ENCODE results near the gene ZC3H12A. TPM values are rescaled to one million over a fixed set of nuclear protein-coding genes. Genes with fewer than 3 reads are reported as not detected.

Gene ZC3H12A
- polyA plus RNA-seq, 2 of the 4 experiments (the other 2 are of a cell fraction): 16.3 to 23.1 TPM

- H3K4me1 ChIP-seq: peaks cover 51% of the 10 kb centered on the region
- FAIRE-seq: no peak
- peak in 1 of 2 experiments; percentile 18 for DNase-seq (ENCODE audit: low read depth in 1 of 2, low spot score in 1 of 2)
- 37% methylated on average over 5 of the region's 7 CpGs for WGBS (ENCODE audit: missing lambda C conversion rate)
- POLR2A ChIA-PET: interaction anchor here (1.4 to 2.7 kb wide), 3 partner anchors 14 to 43 kb away, joined by 4 to 6 read pairs (median 4); partner anchors contain the start of gene MEAF6
- TF ChIP-seq POLR2A (IDR thresholded peaks at IDR 0.05; ENCODE audit: low read length) (peak; percentile 15; the same call in 1 of the 2 replicates), BCL3 (IDR thresholded peaks at IDR 0.05) (no peak), FOSB (CRISPR knock-in tag; IDR thresholded peaks at IDR 0.05) (0 out of 2 replicates have a peak, but pooled peaks have one; percentile 31), HOXB13 (CRISPR knock-in tag; IDR thresholded peaks at IDR 0.05; ENCODE audit: low read depth) (peak; percentile 39; the same call in 1 of the 2 replicates)
- H3K27ac ChIP-seq: peak overlapping the region; percentile 88 to 100
- peak overlapping the region; percentile 85 for H3K4me3 ChIP-seq
- ATAC-seq: no peak
- CTCF ChIA-PET: interaction anchor here (0.6 to 17.9 kb wide), 8 partner anchors 9 to 79 kb away, joined by 3 to 209 read pairs (median 4); partner anchors contain the start of gene MEAF6
- no peaks in the 10 kb centered on the region for H3K9me3 ChIP-seq
- peak overlapping the region; percentile 81 for H3K4me2 ChIP-seq
These were observed 2.1 kb upstream of the ZC3H12A start for GRCh38 chr1:37472281-37472680.

- no peak for TF ChIP-seq HDAC2 (IDR thresholded peaks at IDR 0.05)
- TF ChIP-seq JUNB (IDR thresholded peaks at IDR 0.05): no peak
- TF ChIP-seq HOXB13 (CRISPR knock-in tag; IDR thresholded peaks at IDR 0.05; ENCODE audit: low read depth): no peak
- WGBS (ENCODE audit: missing lambda C conversion rate): 33% methylated on average over 1 of the region's 1 CpG
- H3K4me2 ChIP-seq: peak overlapping the region; percentile 81
- no peak for ATAC-seq
- H3K9me3 ChIP-seq: no peaks in the 10 kb centered on the region
- H3K4me1 ChIP-seq: peaks cover 51% of the 10 kb centered on the region
- H3K27ac ChIP-seq: peak overlapping the region; percentile 88 to 100
- DNase-seq (ENCODE audit: low read depth in 1 of 2, low spot score in 1 of 2): no peak
- FAIRE-seq: no peak
- peak overlapping the region; percentile 85 for H3K4me3 ChIP-seq
- ChIA-PET POLR2A (interaction anchor here (1.2 to 3.0 kb wide), 2 partner anchors 14 to 19 kb away, joined by 3 to 20 read pairs; no protein-coding TSS in a partner anchor), CTCF (interaction anchor here (0.6 to 17.9 kb wide), 5 partner anchors 15 to 377 kb away, joined by 3 to 209 read pairs (median 3); partner anchors contain the start of gene MEAF6)
These were observed 1.4 kb upstream of the ZC3H12A start for GRCh38 chr1:37472994-37473393.

- CTCF ChIA-PET: interaction anchor here (0.6 to 17.9 kb wide), 5 partner anchors 8 to 377 kb away, joined by 3 to 209 read pairs (median 5); no protein-coding TSS in a partner anchor
- peak in 1 of 2 experiments; percentile 58 for DNase-seq (ENCODE audit: low read depth in 1 of 2, low spot score in 1 of 2)
- Histone ChIP-seq H3K4me3 (peak overlapping the region; percentile 85), H3K9me3 (no peaks in the 10 kb centered on the region), H3K27ac (peak overlapping the region; percentile 88 to 100), H3K4me2 (peak overlapping the region; percentile 81), H3K4me1 (peaks cover 51% of the 10 kb centered on the region)
- WGBS (ENCODE audit: missing lambda C conversion rate): 1% methylated on average over 10 of the region's 12 CpGs
- no peak for FAIRE-seq
- peak; percentile 12 to 14; a peak in 3 of 6 replicates for ATAC-seq
- POLR2A ChIA-PET: interaction anchor here (1.2 to 3.0 kb wide), 3 partner anchors 13 to 23 kb away, joined by 3 to 20 read pairs (median 4); no protein-coding TSS in a partner anchor
- TF ChIP-seq HEYL (CRISPR knock-in tag; IDR thresholded peaks at IDR 0.05): no peak
- TF ChIP-seq CTCF (IDR thresholded peaks at IDR 0.05): peak; percentile 22; the same call in 2 of the 3 replicates
- TF ChIP-seq KDM1A (IDR thresholded peaks at IDR 0.05; ENCODE audit: low read depth): no peak
- no peak for TF ChIP-seq BHLHE40 (IDR thresholded peaks at IDR 0.05; ENCODE audit: low read depth, low read length)
- no peak for TF ChIP-seq RCOR1 (IDR thresholded peaks at IDR 0.05; ENCODE audit: low read depth, low read length)
- TF ChIP-seq MAFK (IDR thresholded peaks at IDR 0.05; ENCODE audit: partially characterized antibody): no peak
- TF ChIP-seq RAD21 (conservative IDR thresholded peaks at IDR 0.05 in 1 of 2, IDR thresholded peaks at IDR 0.05 in 1 of 2): 0 out of 5 replicates have a peak, but pooled peaks of 1 of the 2 experiments have one; percentile 6
- TF ChIP-seq MAX (IDR thresholded peaks at IDR 0.05): peak; percentile 27; the same call in 1 of the 2 replicates
These were observed 842 bp upstream of the ZC3H12A start for GRCh38 chr1:37473431-37474045.
